H9 (cell line): ENCODE data around the gene S100A3. TPM values are rescaled to one million over a fixed set of nuclear protein-coding genes. Genes with fewer than 3 reads are reported as not detected.

Source experiments
- DNase-seq: peaks from one replicate; pipeline ENCODE4 v3.0.0-alpha.2; 2017
- H2AFZ ChIP-seq: one replicate; pipeline ENCODE4 v1.6.1; 2013; ENCODE audit warnings: mild to moderate bottlenecking, low read length, control low read depth, moderate library complexity
- H2AK5ac ChIP-seq: 2 replicates; pipeline ENCODE4 v1.6.1; 2013; ENCODE audit warnings: low read length, control low read depth, mixed read lengths; ENCODE audit not compliant: insufficient read length
- H2BK120ac ChIP-seq: one replicate; pipeline ENCODE4 v1.6.1; 2013; ENCODE audit warnings: low read depth, mild to moderate bottlenecking, low read length, control low read depth, inconsistent platforms; ENCODE audit not compliant: poor library complexity, severe bottlenecking
- H2BK12ac ChIP-seq: 2 replicates; pipeline ENCODE4 v1.6.1; 2013; ENCODE audit warnings: low read length, control low read depth, mixed read lengths, low read depth; ENCODE audit not compliant: insufficient read length
- H2BK15ac ChIP-seq: 2 replicates; pipeline ENCODE4 v1.6.1; 2013; ENCODE audit warnings: low read depth, low read length, control low read depth
- H2BK20ac ChIP-seq: one replicate; pipeline ENCODE4 v1.6.1; 2013; ENCODE audit warnings: low read depth, mild to moderate bottlenecking, low read length, control low read depth, inconsistent platforms; ENCODE audit not compliant: poor library complexity, severe bottlenecking
- H2BK5ac ChIP-seq: 2 replicates; pipeline ENCODE4 v1.6.1; 2013; ENCODE audit warnings: low read length, control low read depth, mixed read lengths; ENCODE audit not compliant: insufficient read length
- H3K14ac ChIP-seq: 2 replicates; pipeline ENCODE4 v1.6.1; 2013; ENCODE audit warnings: low read length, control low read depth; ENCODE audit not compliant: insufficient read depth
- H3K18ac ChIP-seq: 2 replicates; pipeline ENCODE4 v1.6.1; 2013; ENCODE audit warnings: low read depth, mild to moderate bottlenecking, mixed read lengths, low read length, control low read depth; ENCODE audit not compliant: insufficient read length
- H3K23ac ChIP-seq: 2 replicates; pipeline ENCODE4 v1.6.1; 2013; ENCODE audit warnings: low read length, control low read depth, mixed read lengths, low read depth; ENCODE audit not compliant: insufficient read length
- H3K23me2 ChIP-seq: 2 replicates; pipeline ENCODE4 v1.6.1; 2013; ENCODE audit warnings: low read depth, mild to moderate bottlenecking, mixed read lengths, low read length, control low read depth; ENCODE audit not compliant: insufficient read length, poor library complexity, severe bottlenecking
- H3K27ac ChIP-seq: 2 replicates; pipeline ENCODE4 v1.5.1; 2013; ENCODE audit warnings: low read length, control low read depth, mixed read lengths, low read depth; ENCODE audit not compliant: insufficient read length
- H3K27me3 ChIP-seq: 2 replicates; pipeline ENCODE4 v1.6.1; 2013; ENCODE audit warnings: low read length, control low read depth, inconsistent platforms; ENCODE audit not compliant: insufficient read depth
- H3K4ac ChIP-seq: 2 replicates; pipeline ENCODE4 v1.6.1; 2013; ENCODE audit warnings: low read depth, mild to moderate bottlenecking, control low read depth, inconsistent platforms, low read length, moderate library complexity
- H3K4me1 ChIP-seq: 2 replicates; pipeline ENCODE4 v1.6.1; 2013; ENCODE audit warnings: low read length, control low read depth, inconsistent platforms; ENCODE audit not compliant: insufficient read depth
- H3K4me2 ChIP-seq: 2 replicates; pipeline ENCODE4 v1.6.1; 2013; ENCODE audit warnings: low read length, control low read depth, mixed read lengths; ENCODE audit not compliant: insufficient read length, insufficient read depth
- H3K56ac ChIP-seq: 2 replicates; pipeline ENCODE4 v1.6.1; 2013; ENCODE audit warnings: low read depth, mild to moderate bottlenecking, mixed read lengths, low read length, control low read depth; ENCODE audit not compliant: insufficient read length
- H3K79me1 ChIP-seq: 2 replicates; pipeline ENCODE4 v1.6.1; 2013; ENCODE audit warnings: low read depth, mild to moderate bottlenecking, moderate library complexity, low read length, control low read depth, inconsistent platforms; ENCODE audit not compliant: insufficient read depth, poor library complexity, severe bottlenecking
- H3K79me2 ChIP-seq: 2 replicates; pipeline ENCODE4 v1.6.1; 2013; ENCODE audit warnings: low read length, control low read depth, inconsistent platforms; ENCODE audit not compliant: insufficient read depth
- H3K9ac ChIP-seq: 2 replicates; pipeline ENCODE4 v1.6.1; 2013; ENCODE audit warnings: low read length, control low read depth, mixed read lengths; ENCODE audit not compliant: insufficient read length; ENCODE audit errors: extremely low read depth
- H3K9me3 ChIP-seq: one replicate; pipeline ENCODE4 v1.6.1; 2013; ENCODE audit warnings: low read depth, low read length, inconsistent platforms; ENCODE audit not compliant: control insufficient read depth
- H3T11ph ChIP-seq: one replicate; pipeline ENCODE4 v1.6.1; 2013; ENCODE audit warnings: mild to moderate bottlenecking, low read length, control low read depth, inconsistent platforms
- H4K20me1 ChIP-seq: one replicate; pipeline ENCODE4 v1.6.1; 2013; ENCODE audit not compliant: control insufficient read depth, insufficient read length, insufficient read depth
- H4K5ac ChIP-seq: 2 replicates; pipeline ENCODE4 v1.6.1; 2013; ENCODE audit warnings: low read depth, mild to moderate bottlenecking, mixed read lengths, low read length, control low read depth; ENCODE audit not compliant: insufficient read length
- H4K8ac ChIP-seq: replicated peaks from 2 replicates; pipeline ENCODE4 v1.6.1; 2013; ENCODE audit warnings: low read length, control low read depth, mixed read lengths, low read depth; ENCODE audit not compliant: insufficient read length
- H4K91ac ChIP-seq: 2 replicates; pipeline ENCODE4 v1.6.1; 2013; ENCODE audit warnings: low read depth, mild to moderate bottlenecking, moderate library complexity, mixed read lengths, low read length, control low read depth; ENCODE audit not compliant: insufficient read length
- H3K27ac Mint-ChIP-seq, 3 experiments: 2 replicates in 2 of 3; 3 replicates in 1 of 3; pipeline ENCODE4 v1.8.0; 2020 to 2021; ENCODE audit warnings: mixed read lengths in 3 of 3, mild to moderate bottlenecking in 1 of 3, moderate library complexity in 1 of 3
- H3K27me3 Mint-ChIP-seq: 2 replicates; pipeline ENCODE4 v1.8.0; 2021; ENCODE audit warnings: low read depth, mild to moderate bottlenecking, moderate library complexity, mixed read lengths
- H3K36me3 Mint-ChIP-seq, 3 experiments: 2 replicates in 2 of 3; 3 replicates in 1 of 3; pipeline ENCODE4 v1.8.0; 2020 to 2021; ENCODE audit warnings: low read depth in 3 of 3, mixed read lengths in 3 of 3; ENCODE audit not compliant: insufficient read depth in 1 of 3
- H3K4me1 Mint-ChIP-seq, 2 experiments: 2 replicates each; pipeline ENCODE4 v1.8.0; 2020; ENCODE audit warnings: mixed read lengths in 2 of 2
- H3K4me3 Mint-ChIP-seq, 2 experiments: 2 replicates in 1 of 2; 3 replicates in 1 of 2; pipeline ENCODE4 v1.8.0; 2020 to 2021; ENCODE audit warnings: mild to moderate bottlenecking in 2 of 2, mixed read lengths in 2 of 2, moderate library complexity in 1 of 2
- H3K9me3 Mint-ChIP-seq, 2 experiments: 2 replicates in 1 of 2; 3 replicates in 1 of 2; pipeline ENCODE4 v1.8.0; 2020; ENCODE audit warnings: mild to moderate bottlenecking in 2 of 2, mixed read lengths in 2 of 2, moderate library complexity in 1 of 2
- WGBS: extraction: QIAGEN DNeasy Blood & Tissue Kit; methylation state at CpG from one replicate; pipeline ENCODE4 v1.1.7; 2013; ENCODE audit warnings: missing lambda C conversion rate, low lambda C conversion rate, mixed read lengths; ENCODE audit not compliant: insufficient read length; ENCODE audit errors: extremely low coverage; 5-methylcytosine and 5-hydroxymethylcytosine counted together
- total RNA-seq: library from RNA; stranded (reverse); gene quantifications from 2 replicates; pipeline ENCODE4 v1.2.1, GENCODE V29; 2021
- TF ChIP-seq, protein P1 (sequence below): fragments of 200-600 bp; sonication (generic); conservative IDR thresholded peaks from 3 replicates; pipeline ENCODE4 v1.8.0; 2021; ENCODE audit warnings: antibody characterized with exemption, mild to moderate bottlenecking

Gene S100A3
- total RNA-seq, 1 experiment from 2014 or later, result not detected

DNA sequence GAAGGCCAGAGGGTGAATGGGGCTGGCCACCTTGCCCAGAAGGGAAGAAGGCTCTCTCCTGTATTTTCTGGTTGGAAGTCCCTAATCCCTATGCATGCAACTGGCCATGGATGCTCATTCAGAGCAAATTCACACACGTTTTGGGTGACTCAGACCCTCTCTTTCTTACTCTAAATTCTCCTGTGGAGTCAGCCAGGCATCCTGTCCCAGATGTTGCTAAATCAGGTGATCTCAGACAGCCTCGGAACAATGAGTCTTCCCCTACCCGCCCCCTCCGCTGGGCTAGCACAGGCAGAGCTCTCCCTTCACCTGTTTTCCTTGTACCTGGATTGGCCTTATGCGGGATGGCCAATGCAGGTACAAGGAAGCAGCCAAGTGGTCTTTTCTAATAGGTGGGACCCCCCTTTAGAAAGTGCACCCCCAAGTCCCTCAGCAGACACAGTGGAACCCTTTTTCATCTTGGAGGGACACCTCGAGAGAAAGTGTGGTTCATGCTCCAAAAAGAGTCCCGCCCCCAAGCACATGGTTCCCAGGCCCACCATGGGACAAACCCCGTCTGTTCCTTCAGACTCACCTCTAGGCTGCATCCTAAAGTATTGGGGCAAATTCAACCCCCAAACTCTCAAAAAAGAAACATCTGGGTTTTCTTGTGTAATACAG, 21.9 kb downstream of the S100A3 start:
- Histone ChIP-seq H3K4ac (no peak overlapping the region), H3K4me1 (peaks cover 6% of the 10 kb centered on the region; the same call in 1 of the 2 replicates), H4K5ac (no peak overlapping the region), H3K56ac (no peak overlapping the region), H2BK12ac (no peak overlapping the region), H3K4me2 (no peak overlapping the region), H3K79me2 (no peaks in the 10 kb centered on the region), H3K9ac (no peak overlapping the region), H2BK20ac (no peak overlapping the region), H3K79me1 (no peaks in the 10 kb centered on the region), H3K23me2 (no peaks in the 10 kb centered on the region), H3K14ac (no peak overlapping the region), H3K27ac (no peak overlapping the region), H4K20me1 (no peaks in the 10 kb centered on the region), H2BK120ac (no peak overlapping the region), H2AFZ (no peak overlapping the region), H3T11ph (no peak overlapping the region), H3K23ac (no peak overlapping the region), H2AK5ac (no peak overlapping the region), H2BK15ac (no peak overlapping the region), H4K91ac (no peak overlapping the region), H3K9me3 (no peaks in the 10 kb centered on the region), H4K8ac (no peak overlapping the region), H3K18ac (no peak overlapping the region), H3K27me3 (no peaks in the 10 kb centered on the region), H2BK5ac (no peak overlapping the region)
- Mint-ChIP-seq H3K4me1 (peaks cover 25 to 28% of the 10 kb centered on the region in 2 experiments), H3K27ac (peak overlapping the region in 1 of 3 experiments; percentile 88; a peak in 2 of 7 replicates), H3K4me3 (no peak overlapping the region), H3K9me3 (peaks cover 2 to 3% of the 10 kb centered on the region in 2 experiments; a peak in 2 of 5 replicates), H3K36me3 (0 out of 7 replicates have a peak, but pooled peaks cover 0 to 2% (median 0%) of the 10 kb centered on the region in 3 experiments), H3K27me3 (peaks cover 9% of the 10 kb centered on the region)
- WGBS, result no CpG with 5 or more reads among the region's 8 CpGs
- DNase-seq, result peak; percentile 71
- TF ChIP-seq, protein P1, sequence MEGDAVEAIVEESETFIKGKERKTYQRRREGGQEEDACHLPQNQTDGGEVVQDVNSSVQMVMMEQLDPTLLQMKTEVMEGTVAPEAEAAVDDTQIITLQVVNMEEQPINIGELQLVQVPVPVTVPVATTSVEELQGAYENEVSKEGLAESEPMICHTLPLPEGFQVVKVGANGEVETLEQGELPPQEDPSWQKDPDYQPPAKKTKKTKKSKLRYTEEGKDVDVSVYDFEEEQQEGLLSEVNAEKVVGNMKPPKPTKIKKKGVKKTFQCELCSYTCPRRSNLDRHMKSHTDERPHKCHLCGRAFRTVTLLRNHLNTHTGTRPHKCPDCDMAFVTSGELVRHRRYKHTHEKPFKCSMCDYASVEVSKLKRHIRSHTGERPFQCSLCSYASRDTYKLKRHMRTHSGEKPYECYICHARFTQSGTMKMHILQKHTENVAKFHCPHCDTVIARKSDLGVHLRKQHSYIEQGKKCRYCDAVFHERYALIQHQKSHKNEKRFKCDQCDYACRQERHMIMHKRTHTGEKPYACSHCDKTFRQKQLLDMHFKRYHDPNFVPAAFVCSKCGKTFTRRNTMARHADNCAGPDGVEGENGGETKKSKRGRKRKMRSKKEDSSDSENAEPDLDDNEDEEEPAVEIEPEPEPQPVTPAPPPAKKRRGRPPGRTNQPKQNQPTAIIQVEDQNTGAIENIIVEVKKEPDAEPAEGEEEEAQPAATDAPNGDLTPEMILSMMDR, result no peak
